Adrenal gland (tissue), 5 donors: Measurements from ENCODE around the gene CIPC.

ENCODE experiments used
- CTCF ChIP-seq, 6 experiments: fragments of 450-650 bp in 4 of 6; fragments of 200-600 bp in 2 of 6; sonication (generic) in 1 of 6; IDR thresholded peaks; 1 replicate in 5 of 6; 2 replicates in 1 of 6; pipeline versions ENCODE4 v1.5.1 to v1.8.0; 2016 to 2021; ENCODE audit warnings: antibody characterized with exemption in 6 of 6, mild to moderate bottlenecking in 2 of 6, moderate library complexity in 1 of 6
- POLR2A ChIP-seq, 2 donors: fragments of 450-650 bp; IDR thresholded peaks; one replicate each; pipeline ENCODE4 v1.6.1; 2017; ENCODE audit warnings: antibody characterized with exemption in 2 of 2, mild to moderate bottlenecking in 2 of 2, moderate library complexity in 1 of 2
- donor health status: DM: no; HTN: no; CAD: no.

GRCh38 chr14:77077040-77077439, 21.0 kb upstream of the CIPC start:
- no peak for TF ChIP-seq CTCF (IDR thresholded peaks at IDR 0.05)
- no peak for TF ChIP-seq POLR2A (IDR thresholded peaks at IDR 0.05)
